Activated B cell treated with CpG ODN at 0.5 μM for 24 hours (primary cell): Measurements from ENCODE around the gene EML6. TPM values are rescaled to one million over a fixed set of nuclear protein-coding genes. Genes with fewer than 3 reads are reported as not detected.

Experiments
- ATAC-seq: fragments of 200-7000 bp; cut with Tn5 transposase; one replicate; pipeline ENCODE4 v1.10.0; 2021; ENCODE audit warnings: low read depth, mild to moderate bottlenecking, moderate library complexity
- CTCF ChIA-PET: fragments of 350-600 bp; sonication (Branson Sonifier 250); formaldehyde crosslinking; loops from one replicate; lab custom pipeline; 2021; ENCODE audit warnings: antibody characterized with exemption; lab: Charles Lee
- POLR2A ChIA-PET: fragments of 350-600 bp; sonication (Branson Sonifier 250); formaldehyde crosslinking; loops from one replicate; lab custom pipeline; 2021; ENCODE audit warnings: antibody characterized with exemption; lab: Charles Lee
- DNase-seq: peaks from one replicate; pipeline ENCODE4 v3.0.0; 2022
- H3K27ac Mint-ChIP-seq: one replicate; pipeline ENCODE4 v1.8.0; 2020; ENCODE audit warnings: mixed read lengths
- H3K27me3 Mint-ChIP-seq: one replicate; pipeline ENCODE4 v1.8.0; 2021; ENCODE audit warnings: mixed read lengths
- H3K36me3 Mint-ChIP-seq: one replicate; pipeline ENCODE4 v1.8.0; 2021; ENCODE audit warnings: low read depth, mixed read lengths
- H3K4me1 Mint-ChIP-seq: one replicate; pipeline ENCODE4 v1.8.0; 2021; ENCODE audit warnings: mixed read lengths
- H3K4me3 Mint-ChIP-seq: one replicate; pipeline ENCODE4 v1.8.0; 2020; ENCODE audit warnings: mild to moderate bottlenecking, mixed read lengths
- H3K9me3 Mint-ChIP-seq: one replicate; pipeline ENCODE4 v1.8.0; 2020; ENCODE audit warnings: mixed read lengths
- intact Hi-C: fragments of 100-400 bp; cut with micrococcal nuclease; formaldehyde crosslinking; loops from one replicate; pipeline ENCODE4 v1.15.1; 2024
- total RNA-seq: library from RNA; stranded (reverse); gene quantifications from 2 replicates; pipeline ENCODE4 v1.2.3, GENCODE V29; 2022
- TF ChIP-seq, protein P1 (sequence below): fragments of 200-600 bp; IDR thresholded peaks from one replicate; pipeline ENCODE4 v1.8.0; 2022; ENCODE audit warnings: antibody characterized with exemption, mild to moderate bottlenecking

EML6 gene
- total RNA-seq, 1 donor from 2014 or later = 31.5 TPM

- ATAC-seq = no peak
- H3K4me3 Mint-ChIP-seq = no peak overlapping the region
- intact Hi-C loops = no loop called here
- no peak overlapping the region for H3K27ac Mint-ChIP-seq
- H3K27me3 Mint-ChIP-seq = no peaks in the 10 kb centered on the region
- no peaks in the 10 kb centered on the region for H3K9me3 Mint-ChIP-seq
- peaks cover 11% of the 10 kb centered on the region for H3K36me3 Mint-ChIP-seq
- ChIA-PET CTCF (interaction anchor here (0.7 kb wide), 1 partner anchor 28 kb away, joined by 3 read pairs; no protein-coding TSS in a partner anchor), POLR2A (no interaction called here)
- TF ChIP-seq, protein P1, sequence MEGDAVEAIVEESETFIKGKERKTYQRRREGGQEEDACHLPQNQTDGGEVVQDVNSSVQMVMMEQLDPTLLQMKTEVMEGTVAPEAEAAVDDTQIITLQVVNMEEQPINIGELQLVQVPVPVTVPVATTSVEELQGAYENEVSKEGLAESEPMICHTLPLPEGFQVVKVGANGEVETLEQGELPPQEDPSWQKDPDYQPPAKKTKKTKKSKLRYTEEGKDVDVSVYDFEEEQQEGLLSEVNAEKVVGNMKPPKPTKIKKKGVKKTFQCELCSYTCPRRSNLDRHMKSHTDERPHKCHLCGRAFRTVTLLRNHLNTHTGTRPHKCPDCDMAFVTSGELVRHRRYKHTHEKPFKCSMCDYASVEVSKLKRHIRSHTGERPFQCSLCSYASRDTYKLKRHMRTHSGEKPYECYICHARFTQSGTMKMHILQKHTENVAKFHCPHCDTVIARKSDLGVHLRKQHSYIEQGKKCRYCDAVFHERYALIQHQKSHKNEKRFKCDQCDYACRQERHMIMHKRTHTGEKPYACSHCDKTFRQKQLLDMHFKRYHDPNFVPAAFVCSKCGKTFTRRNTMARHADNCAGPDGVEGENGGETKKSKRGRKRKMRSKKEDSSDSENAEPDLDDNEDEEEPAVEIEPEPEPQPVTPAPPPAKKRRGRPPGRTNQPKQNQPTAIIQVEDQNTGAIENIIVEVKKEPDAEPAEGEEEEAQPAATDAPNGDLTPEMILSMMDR = no peak
- H3K4me1 Mint-ChIP-seq = no peaks in the 10 kb centered on the region
- no peak for DNase-seq
Observed at GRCh38 chr2:54927085-54927750, 203.8 kb downstream of the EML6 start.

- no peak overlapping the region for H3K27ac Mint-ChIP-seq
- H3K9me3 Mint-ChIP-seq = no peaks in the 10 kb centered on the region
Observed at GRCh38 chr2:54927751-54928615, 204.5 kb downstream of the EML6 start.

DNA sequence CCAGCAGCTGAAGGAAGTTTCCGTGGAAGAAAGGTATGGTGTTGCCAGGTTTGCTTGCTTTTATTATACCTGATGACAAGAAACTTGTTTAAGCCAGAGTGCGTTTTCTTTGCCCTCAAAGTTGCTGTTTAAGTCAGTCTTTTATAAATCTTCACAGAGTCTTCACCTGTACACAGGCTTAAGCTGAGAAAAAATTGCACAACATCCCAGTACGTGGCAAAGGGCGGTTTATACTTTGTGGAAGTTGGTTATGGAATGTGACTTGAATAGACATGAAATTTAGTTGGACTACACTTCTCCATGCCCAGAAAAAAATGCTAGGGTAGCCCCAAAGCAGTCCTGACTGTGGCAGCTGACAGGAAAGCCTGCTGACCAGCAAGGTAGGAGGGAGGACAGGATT lies 205.3 kb downstream of the EML6 start:
- DNase-seq (no peak), ATAC-seq (no peak)
- intact Hi-C loops = no loop called here
- POLR2A ChIA-PET = no interaction called here
- H3K27me3 Mint-ChIP-seq = no peaks in the 10 kb centered on the region
- CTCF ChIA-PET = no interaction called here
- no peaks in the 10 kb centered on the region for H3K9me3 Mint-ChIP-seq
- no peak overlapping the region for H3K4me3 Mint-ChIP-seq
- H3K27ac Mint-ChIP-seq = no peak overlapping the region
- H3K4me1 Mint-ChIP-seq = no peaks in the 10 kb centered on the region
- TF ChIP-seq, protein P1 = no peak
- H3K36me3 Mint-ChIP-seq = peaks cover 11% of the 10 kb centered on the region

More at GRCh38 chr2:54927751-54928615, 204.5 kb downstream of the EML6 start:
- Mint-ChIP-seq H3K27me3 (no peaks in the 10 kb centered on the region), H3K4me1 (no peaks in the 10 kb centered on the region), H3K36me3 (peaks cover 11% of the 10 kb centered on the region), H3K4me3 (no peak overlapping the region)
- intact Hi-C loops = no loop called here
- no peak for ATAC-seq
- ChIA-PET POLR2A (no interaction called here), CTCF (interaction anchor here (0.7 kb wide), 1 partner anchor 28 kb away, joined by 3 read pairs; no protein-coding TSS in a partner anchor)
- TF ChIP-seq, protein P1 = no peak
- DNase-seq = no peak

DNA sequence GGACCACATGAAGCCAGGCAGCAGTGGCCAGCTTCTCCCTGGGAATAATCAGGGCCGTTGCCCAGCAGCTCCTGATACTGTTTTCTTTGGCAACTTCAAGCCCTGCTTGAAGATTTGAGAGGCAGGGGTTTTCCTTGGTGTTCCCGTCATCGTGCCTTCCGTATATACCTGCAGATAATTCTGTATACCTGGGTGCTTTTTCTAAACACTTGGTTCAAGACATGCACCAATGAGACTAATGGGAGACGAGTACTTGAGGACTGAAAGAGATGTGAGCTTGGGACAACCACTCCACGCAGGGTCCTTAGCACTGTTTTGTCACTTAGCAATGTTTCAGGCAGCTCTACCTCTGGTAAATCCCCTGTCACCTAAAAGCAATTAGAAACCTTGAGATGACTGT lies 208.0 kb downstream of the EML6 start:
- no peak for ATAC-seq

More for the DNA sequence above, 208.0 kb downstream of the EML6 start:
- Mint-ChIP-seq H3K27me3 (no peaks in the 10 kb centered on the region), H3K9me3 (no peaks in the 10 kb centered on the region), H3K4me1 (no peaks in the 10 kb centered on the region), H3K36me3 (peaks cover 11% of the 10 kb centered on the region), H3K27ac (no peak overlapping the region), H3K4me3 (no peak overlapping the region)
- CTCF ChIA-PET = no interaction called here
- intact Hi-C loops = no loop called here
- no peak for DNase-seq
- TF ChIP-seq, protein P1 = no peak
- POLR2A ChIA-PET = no interaction called here
